ES-I3 (cell line): ENCODE results near the gene TFAP2A.

ENCODE experiments used
- H3K36me3 ChIP-seq: 2 replicates; pipeline ENCODE4 v1.6.1; 2013; ENCODE audit warnings: mild to moderate bottlenecking, low read length, control low read depth, moderate library complexity; ENCODE audit not compliant: insufficient read depth
- H3K4me1 ChIP-seq: 2 replicates; pipeline ENCODE4 v1.6.1; 2013; ENCODE audit warnings: mild to moderate bottlenecking, control low read depth, low read length; ENCODE audit not compliant: insufficient read depth
- H3K9ac ChIP-seq: 2 replicates; pipeline ENCODE4 v1.6.1; 2013; ENCODE audit warnings: low read depth, mild to moderate bottlenecking, low read length, moderate library complexity
- H3K9me3 ChIP-seq: 2 replicates; pipeline ENCODE4 v1.6.1; 2013; ENCODE audit warnings: mild to moderate bottlenecking, low read length, moderate library complexity; ENCODE audit not compliant: control insufficient read depth, insufficient read depth

Gene TFAP2A

DNA sequence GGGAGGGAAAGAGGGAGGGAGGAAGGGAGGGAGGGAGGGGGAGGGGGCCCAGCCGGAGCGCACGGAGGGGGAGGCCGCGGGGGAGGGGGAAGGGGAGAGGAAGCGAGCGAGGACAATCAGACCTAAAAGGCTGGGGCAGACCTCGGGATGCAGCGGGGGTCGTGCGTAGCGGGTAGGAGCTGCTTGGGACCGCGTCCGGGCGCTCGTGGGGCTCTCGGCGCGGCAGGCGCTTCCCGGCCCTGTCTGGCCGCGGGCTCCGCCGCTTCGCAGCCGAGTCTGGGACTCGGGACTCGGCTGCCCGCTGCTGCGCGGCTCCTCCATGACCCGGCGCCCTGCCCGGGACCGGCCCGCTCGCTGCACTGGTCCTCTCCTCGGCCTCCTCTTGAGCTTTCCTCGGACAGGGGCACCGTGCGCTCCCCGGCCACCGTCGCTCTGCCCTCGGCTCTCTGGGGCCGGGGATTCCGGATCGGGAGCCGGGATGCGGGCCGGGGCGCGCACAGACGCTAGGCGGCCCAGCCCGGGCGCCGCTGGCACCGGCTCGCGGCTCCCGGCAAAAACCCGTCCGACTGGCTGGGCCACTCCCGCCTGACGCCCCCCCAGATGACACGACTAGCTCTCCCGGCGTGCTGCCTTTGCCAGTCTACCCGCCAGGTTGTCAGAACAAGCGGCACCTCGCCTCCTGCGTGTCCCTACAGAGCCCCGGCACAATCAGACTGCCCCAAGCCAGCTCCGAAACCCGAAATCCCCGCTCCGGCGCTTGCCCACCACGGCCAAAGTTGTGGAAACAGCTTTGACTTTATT lies 2.2 kb downstream of the TFAP2A start:
- no peaks in the 10 kb centered on the region for H3K36me3 ChIP-seq
- peaks cover 20% of the 10 kb centered on the region for H3K4me1 ChIP-seq
- peak overlapping the region; percentile 57; the same call in 1 of the 2 replicates for H3K9ac ChIP-seq
- H3K9me3 ChIP-seq: no peaks in the 10 kb centered on the region

DNA sequence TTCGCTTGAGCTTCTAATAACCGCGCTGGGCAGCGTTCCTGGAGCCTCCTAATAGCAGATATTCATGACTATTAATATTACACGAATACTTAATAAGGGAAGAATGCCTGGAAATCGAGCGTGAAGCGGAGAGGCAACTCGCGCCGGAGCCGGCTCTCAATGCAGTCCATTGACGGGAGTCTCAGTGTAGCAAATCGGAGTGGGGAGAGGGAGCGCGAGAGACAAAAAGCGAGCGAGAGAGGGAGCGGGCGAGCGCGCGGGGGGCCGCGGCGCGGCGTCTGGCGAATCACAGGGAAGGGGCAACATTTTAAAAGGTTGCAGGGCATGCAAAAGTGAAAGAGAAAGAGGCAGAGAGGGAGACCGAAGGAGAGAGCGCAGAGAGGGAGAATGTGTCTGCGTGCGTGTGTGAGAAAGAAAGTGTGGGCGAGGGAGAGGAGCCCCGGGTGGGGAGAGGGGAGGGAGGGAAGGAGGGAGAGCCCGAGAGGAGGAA lies 2.9 kb downstream of the TFAP2A start:
- peak overlapping the region; percentile 57; the same call in 1 of the 2 replicates for H3K9ac ChIP-seq
- H3K9me3 ChIP-seq: no peaks in the 10 kb centered on the region
- peaks cover 24% of the 10 kb centered on the region for H3K4me1 ChIP-seq
- H3K36me3 ChIP-seq: no peaks in the 10 kb centered on the region

DNA sequence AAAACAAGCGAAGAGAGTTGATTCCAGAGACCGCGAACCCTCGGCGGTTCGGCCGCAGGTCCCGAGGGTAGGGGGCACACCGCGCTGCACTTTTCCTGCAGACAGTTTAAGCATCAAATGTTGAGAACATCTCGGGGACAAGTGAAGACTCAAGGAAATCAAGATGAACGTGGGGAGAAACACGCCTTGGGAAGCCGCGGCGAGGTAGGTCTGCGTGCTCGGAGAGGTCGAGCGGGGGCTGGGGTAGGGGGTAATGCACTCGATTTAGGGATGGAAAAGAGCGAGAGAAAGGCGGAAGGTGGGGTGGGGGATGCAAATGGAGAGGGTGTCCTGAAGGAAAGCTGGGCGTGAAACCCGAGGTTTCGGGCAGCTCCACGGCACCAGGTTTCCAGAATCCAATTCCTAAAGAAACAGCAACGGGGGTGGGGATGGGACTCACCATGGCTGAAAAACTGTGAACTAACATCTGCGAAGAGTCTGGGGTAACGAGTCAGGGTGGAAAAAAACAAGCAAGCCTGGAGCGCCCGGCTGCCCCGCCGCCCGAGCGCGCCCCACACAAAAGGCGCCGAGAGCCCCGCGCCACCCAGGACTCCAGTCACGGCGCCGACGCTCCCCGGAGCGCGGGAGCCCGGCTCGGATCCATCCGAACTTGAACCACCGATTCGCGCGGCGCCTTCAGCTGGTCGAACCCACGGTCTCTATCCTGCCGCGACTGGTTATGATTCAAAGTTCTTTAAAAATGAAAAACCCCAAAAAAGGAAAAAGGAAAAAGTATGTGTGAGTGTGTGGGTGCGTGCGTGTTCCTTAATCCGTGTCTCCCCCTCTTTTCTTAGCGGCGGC lies 3.5 kb downstream of the TFAP2A start:
- no peaks in the 10 kb centered on the region for H3K9me3 ChIP-seq
- H3K36me3 ChIP-seq: no peaks in the 10 kb centered on the region
- H3K4me1 ChIP-seq: peaks cover 25% of the 10 kb centered on the region
- H3K9ac ChIP-seq: peak overlapping the region; percentile 57; the same call in 1 of the 2 replicates

DNA sequence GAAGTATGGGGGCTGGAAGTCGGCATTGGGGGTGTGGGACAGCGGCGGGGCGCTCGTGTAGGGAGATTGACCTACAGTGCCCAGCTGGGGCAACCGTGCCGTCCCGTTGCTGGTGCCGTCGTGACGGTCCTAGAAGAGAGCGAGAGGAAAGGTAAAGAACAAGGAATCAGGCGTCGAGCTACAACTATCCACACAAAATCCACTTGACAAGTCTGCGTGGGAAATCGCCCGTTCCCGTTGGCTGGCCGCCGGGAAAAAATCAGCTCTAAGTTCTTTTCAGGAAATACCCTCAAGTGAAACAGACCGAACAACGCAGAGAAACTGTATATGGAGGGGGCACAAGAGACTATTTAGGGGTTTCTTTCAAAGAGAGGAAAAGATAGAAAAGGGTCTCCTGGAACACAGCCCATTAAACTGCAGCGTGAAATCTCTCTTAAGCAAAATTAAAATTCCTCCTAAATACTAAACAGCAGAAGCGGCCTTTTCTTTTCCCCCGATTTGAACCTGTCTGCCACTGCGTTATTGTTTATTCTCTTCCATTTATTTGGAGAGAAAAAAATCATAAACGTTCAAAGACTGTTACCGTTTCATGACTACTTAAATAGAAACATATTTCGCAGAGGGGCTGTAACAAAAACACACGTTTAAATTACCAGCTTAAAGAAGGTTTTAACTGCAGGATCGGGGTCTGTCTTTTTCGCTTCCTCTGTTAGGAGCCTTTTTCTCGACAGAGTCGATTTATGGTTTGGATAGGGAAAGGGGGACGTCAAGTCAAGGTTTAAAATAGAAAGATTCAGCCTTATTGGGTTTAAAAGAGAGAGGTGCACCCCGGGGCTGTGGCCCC lies 4.4 kb downstream of the TFAP2A start:
- Histone ChIP-seq H3K9me3 (no peaks in the 10 kb centered on the region), H3K9ac (no peak overlapping the region), H3K4me1 (peaks cover 23% of the 10 kb centered on the region), H3K36me3 (no peaks in the 10 kb centered on the region)

DNA sequence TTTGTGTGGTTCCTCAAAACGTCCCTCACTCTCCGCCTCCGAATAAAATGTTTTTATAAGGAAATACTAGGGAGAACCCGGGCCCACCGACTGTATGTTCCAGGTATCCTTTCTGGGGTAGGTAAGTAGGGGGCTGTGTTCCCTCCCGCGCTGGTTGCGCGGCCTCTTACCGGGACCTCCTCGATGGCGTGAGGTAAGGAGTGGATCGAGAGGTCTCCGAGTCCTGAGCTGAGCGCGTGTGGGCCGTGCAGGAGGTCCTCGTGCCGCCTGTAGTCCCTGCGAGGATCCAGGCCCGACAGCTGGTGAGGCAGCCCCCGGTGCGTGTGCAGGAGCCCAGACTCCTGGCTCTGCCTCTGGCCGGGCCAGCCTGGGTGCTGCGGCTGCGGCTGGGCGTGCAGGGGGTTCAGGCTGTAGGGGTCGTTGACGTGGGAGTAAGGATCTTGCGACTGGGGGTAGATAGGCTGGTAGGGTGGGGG lies 5.1 kb downstream of the TFAP2A start:
- Histone ChIP-seq H3K9me3 (no peaks in the 10 kb centered on the region), H3K36me3 (no peaks in the 10 kb centered on the region), H3K9ac (no peak overlapping the region), H3K4me1 (peaks cover 23% of the 10 kb centered on the region)

DNA sequence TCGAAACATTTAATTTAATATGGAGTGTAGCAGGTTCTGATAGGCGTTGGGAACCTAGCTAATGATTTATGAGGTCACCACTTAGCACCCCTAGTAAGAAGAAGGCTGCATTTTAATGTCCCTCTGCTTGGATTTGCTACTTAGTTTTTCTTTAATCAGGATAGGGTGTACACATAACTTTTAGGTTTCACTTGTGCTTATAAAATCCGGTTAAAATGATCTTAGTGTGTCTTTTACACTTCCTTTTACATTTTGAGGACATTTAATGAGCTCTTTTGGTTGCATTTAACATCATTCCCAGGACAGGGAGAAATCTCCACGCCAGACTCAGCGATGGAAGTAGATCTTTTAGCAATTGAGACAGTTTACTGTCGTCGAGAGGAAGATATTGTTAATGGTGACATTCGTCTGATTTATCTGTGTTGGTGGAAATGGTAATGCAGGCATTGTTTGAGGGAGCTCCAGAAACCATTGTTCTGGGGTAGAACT lies 5.6 kb downstream of the TFAP2A start:
- H3K36me3 ChIP-seq: no peaks in the 10 kb centered on the region
- no peak overlapping the region for H3K9ac ChIP-seq
- H3K9me3 ChIP-seq: no peaks in the 10 kb centered on the region
- H3K4me1 ChIP-seq: peaks cover 18% of the 10 kb centered on the region; the same call in 1 of the 2 replicates

DNA sequence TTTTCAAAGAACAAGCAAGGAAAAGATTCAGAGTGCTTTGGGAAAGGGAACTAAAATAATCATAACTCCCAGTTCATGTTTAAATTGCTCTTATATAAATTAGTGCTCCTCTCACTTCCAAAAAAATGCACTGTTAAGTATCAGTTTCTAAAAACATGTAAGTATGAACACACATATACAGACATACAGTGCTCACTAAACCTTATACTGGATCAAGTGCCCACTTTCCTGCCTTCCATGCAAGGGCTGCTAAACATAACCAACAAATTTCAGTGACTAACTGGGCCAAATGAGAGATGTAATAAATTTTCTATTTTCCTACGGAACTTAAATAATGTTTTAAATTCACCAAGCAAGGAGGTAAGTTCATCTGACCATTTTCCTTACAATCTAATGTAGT lies 6.4 kb downstream of the TFAP2A start:
- Histone ChIP-seq H3K9me3 (no peaks in the 10 kb centered on the region), H3K9ac (no peak overlapping the region), H3K36me3 (no peaks in the 10 kb centered on the region), H3K4me1 (peaks cover 18% of the 10 kb centered on the region; the same call in 1 of the 2 replicates)

DNA sequence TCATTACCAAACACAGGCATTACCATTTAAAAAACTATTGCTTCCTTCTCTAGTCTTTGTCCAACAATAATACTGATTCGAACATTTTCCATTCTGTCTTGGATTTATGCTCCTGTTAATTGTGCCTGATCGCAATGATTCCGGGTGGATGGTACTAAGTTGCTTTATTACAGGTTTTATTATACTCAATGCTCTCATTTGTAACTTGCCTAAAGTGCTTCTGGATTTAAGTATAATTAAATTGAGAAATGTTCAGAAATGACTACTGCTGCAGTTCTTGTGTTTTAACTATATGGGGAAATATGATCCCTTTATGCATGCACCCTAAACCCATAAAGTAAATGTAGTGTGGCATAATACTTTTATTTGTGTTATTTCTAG lies 7.2 kb downstream of the TFAP2A start:
- Histone ChIP-seq H3K9me3 (no peaks in the 10 kb centered on the region), H3K36me3 (no peaks in the 10 kb centered on the region), H3K4me1 (peaks cover 18% of the 10 kb centered on the region; the same call in 1 of the 2 replicates), H3K9ac (no peak overlapping the region)

DNA sequence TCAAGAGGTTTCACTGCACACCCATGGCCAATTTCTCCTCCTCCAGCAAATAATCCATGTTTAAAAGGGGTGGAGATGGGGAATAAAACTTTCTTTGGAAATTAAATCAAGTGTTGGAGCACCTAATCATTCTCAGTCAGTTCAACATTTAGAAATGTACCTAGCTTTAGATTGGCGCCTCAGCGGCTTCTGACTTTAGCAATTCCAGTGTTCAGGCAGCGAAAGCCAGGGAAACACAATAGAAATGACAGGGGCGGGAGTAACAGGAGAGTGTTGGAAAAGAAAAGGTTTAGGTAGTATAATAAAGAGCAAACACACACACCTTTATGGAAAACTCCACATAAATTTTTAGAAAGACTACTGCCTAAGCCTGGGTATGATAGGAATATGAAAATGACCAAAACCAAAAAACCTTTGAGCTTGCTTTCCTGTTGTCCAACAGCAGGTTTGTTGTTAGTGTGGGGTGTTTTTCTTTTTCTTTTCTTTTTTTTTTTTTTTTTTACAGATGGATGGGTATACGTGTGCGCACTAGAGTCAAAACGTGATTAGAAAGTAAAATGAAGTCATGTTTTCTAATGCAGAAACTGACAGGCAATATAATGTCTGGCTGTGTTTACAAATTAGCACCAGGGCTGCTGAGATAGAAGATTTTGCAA lies 7.7 kb downstream of the TFAP2A start:
- Histone ChIP-seq H3K36me3 (no peaks in the 10 kb centered on the region), H3K9me3 (no peaks in the 10 kb centered on the region), H3K4me1 (peaks cover 18% of the 10 kb centered on the region; the same call in 1 of the 2 replicates), H3K9ac (no peak overlapping the region)

DNA sequence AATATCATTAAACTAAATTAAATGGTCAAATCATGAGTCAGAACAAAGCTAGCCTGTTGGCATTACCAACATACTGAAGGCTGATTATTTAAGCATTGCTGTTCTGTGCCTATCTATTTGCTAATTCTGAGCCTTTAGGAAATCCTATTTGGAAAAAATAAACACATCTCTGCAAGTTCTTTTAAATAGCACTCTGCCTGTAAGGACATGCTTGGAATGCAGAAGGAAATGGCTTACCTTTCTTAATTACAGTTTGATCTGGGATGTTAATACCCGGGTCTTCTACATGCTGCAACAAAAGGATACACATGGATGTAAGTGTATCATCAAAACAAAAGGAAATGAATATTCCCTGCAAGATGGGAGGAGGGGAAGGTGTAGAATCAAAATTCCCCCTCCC lies 8.3 kb downstream of the TFAP2A start:
- peaks cover 18% of the 10 kb centered on the region; the same call in 1 of the 2 replicates for H3K4me1 ChIP-seq
- H3K9ac ChIP-seq: no peak overlapping the region
- no peaks in the 10 kb centered on the region for H3K36me3 ChIP-seq
- no peaks in the 10 kb centered on the region for H3K9me3 ChIP-seq

DNA sequence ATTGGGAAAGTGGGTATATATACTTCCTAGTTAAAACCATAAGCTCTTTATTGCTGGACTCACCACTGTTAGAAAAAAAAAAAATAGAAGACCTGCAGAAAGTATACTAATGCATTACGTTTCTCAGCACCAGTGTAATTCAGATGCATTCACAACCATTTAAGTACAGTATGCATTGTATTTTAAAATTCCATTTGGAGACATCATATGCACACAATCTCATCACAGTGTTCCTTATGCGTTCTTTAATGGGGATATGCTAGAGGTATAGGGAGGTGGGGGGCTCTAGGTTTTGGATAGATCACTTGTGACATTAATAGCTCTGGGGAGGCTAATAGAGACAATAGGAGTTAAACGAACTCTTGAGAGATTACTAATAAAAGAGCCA lies 9.4 kb downstream of the TFAP2A start:
- no peaks in the 10 kb centered on the region for H3K36me3 ChIP-seq
- H3K9me3 ChIP-seq: no peaks in the 10 kb centered on the region
- peaks cover 25% of the 10 kb centered on the region for H3K4me1 ChIP-seq
- peak overlapping the region; percentile 83; the same call in 1 of the 2 replicates for H3K9ac ChIP-seq

DNA sequence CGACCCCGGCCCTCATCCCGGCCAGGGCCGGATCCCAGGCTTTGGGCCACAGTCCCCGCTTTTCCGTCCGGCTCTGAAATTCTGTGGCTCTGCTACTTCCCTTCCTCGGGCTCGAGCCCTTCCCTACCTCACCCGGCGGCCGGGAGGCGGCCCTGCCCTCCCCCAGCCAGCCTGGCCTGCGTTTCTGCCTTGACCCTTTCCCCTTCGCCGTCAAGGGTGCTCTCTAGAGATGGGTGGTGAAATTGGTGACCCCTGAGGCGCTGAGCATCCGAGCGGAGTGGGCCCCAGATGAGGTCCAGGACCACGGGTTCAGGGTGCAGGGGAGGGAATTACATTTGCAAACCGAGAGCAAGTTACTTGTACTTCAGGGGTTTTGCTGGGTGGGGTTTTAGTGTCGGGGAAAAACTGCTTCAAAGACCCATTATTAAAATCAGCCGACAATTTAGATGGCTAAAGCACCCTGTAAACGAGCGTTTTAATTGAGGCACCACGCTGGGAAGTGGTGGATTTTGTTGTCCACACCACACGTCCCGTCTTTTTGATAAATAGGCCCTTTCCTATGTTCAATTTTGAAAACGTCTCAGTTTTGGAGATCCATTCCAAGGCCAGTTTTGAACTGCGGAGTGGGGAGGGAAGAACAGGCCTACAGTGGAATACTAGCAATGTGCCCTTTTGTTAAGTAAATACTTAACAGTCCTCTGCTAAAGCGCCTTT lies 9.9 kb downstream of the TFAP2A start:
- Histone ChIP-seq H3K9ac (peak overlapping the region; percentile 83), H3K9me3 (no peaks in the 10 kb centered on the region), H3K36me3 (no peaks in the 10 kb centered on the region), H3K4me1 (peaks cover 28% of the 10 kb centered on the region)
